Stimulated activated CD8-positive, alpha-beta memory T cell treated with anti-CD3 and anti-CD28 coated beads, Interleukin-12 subunit alpha, Interleukin-12 subunit beta, amount 100 ng/mL, for 4 hours (primary cell): ENCODE results near the gene CMTM8.
A peak's percentile ranks its signal among the peaks of the same experiment; 100 is the strongest.

Source experiments
- DNase-seq: peaks from one replicate; pipeline ENCODE4 v3.0.0-alpha.2; 2020; ENCODE audit warnings: low read depth

Gene CMTM8

DNA sequence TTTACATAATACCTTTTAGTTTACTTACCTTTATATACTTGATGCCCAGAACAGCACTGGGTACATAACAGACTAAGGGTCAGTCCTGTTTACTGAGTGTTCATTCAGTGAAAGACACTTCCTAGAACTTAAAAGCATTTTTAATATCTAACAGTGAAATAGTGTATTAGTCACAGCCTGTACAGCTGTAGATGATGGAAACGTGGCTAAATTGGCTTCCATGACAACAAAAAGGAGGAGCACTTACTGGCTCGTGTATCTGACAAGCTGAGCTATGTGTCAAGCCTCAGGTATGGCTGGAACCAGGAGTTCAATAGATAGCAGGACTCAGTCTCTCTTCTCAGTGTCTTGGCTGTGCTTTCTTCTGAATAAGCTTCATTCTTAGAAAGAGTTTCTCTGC is 40.2 kb downstream of the CMTM8 start:
- no peak for DNase-seq

DNA sequence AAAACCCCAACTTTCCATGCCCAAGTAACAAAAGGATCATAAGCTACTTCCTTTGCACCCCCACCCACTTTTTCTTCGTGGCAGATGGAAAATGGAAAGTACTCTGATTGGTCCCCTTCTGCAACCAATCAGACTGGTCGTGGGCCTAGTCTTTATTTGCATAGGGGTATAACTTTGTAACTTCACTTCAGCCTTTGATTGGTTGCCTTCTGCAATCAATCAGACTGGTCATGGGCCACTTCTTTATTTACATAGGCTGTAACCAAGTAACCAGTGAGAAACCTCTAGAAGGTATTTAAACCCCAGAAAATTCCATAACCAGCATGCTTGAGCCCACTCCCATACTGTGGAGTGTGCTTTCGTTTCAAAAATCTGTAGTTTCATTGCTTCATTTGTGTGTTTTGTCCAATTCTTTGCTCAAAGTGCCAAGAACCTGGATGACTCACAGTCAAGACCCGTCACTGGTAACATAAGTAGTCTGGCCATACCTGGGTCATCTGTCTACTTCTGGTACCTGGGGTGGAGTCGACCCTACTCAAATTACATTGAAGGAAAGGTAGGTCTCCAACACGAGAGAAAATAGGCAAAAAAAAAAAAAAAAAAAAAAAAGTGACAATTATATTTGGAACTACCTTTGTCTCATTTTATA is 41.9 kb downstream of the CMTM8 start:
- no peak for DNase-seq

- no peak for DNase-seq
These were observed 43.2 kb downstream of the CMTM8 start for GRCh38 chr3:32281570-32282106.

- no peak for DNase-seq
These were observed 44.2 kb downstream of the CMTM8 start for GRCh38 chr3:32282578-32283154.

DNA sequence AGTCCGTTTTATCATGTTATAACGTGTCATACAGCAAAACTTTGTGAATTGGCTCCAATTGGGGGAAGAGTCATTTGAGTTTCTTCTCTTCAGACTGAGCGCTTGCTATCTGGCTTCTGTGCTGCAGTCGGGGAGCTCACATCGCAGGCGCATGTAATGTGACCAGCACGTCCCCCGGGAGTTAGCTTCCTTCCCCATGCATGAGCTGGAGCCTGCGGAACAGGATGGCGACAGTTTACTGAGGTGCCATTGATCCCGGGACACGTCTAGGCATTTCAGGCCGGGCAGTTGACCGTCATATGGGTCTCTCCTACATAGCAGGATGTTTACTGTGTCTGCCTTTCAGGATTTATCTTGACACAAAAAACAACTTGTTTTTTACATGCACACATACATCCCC is 44.8 kb downstream of the CMTM8 start:
- no peak for DNase-seq

GRCh38 chr3:32284443-32285212 is 46.1 kb downstream of the CMTM8 start:
- DNase-seq = no peak

GRCh38 chr3:32285891-32286290 is 47.4 kb downstream of the CMTM8 start:
- DNase-seq = no peak

DNA sequence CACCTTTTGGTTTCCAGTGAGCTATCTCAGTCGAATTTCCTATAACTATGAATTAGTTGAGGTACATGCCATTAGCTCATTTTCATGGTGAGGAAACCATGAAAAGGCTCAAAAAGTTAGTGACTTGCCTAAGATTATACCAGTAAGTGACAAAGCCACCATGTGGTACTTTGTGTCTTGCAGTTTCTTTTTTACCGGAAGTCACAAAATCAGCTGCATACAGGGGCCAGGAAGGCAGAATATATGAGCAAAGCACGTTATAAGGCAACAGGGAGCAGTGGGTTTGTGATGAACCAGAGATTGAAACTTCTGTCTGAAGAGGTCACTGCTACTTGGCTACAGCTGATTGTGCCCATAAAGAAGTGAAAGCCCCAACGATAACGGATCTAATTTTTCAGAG is 50.3 kb downstream of the CMTM8 start:
- DNase-seq = no peak

DNA sequence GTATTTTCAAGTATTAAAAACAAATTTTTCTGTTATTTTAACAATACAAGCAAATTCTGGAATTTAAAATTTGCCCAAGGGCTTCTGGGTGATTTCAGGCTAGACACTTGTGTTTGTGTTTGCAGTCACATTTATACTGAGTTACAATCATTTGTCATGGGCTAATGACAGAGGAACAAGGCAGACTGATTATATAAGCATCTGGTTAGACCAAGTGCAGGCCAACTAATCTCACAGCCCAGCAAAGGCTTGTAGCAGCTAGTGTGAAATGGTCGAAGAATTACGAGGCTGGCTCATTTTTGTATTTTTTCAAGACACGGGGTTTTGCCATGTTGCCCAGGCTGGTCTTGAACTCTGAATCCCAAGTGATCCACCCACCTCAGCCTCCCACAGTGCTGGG is 52.1 kb downstream of the CMTM8 start:
- DNase-seq = no peak

DNA sequence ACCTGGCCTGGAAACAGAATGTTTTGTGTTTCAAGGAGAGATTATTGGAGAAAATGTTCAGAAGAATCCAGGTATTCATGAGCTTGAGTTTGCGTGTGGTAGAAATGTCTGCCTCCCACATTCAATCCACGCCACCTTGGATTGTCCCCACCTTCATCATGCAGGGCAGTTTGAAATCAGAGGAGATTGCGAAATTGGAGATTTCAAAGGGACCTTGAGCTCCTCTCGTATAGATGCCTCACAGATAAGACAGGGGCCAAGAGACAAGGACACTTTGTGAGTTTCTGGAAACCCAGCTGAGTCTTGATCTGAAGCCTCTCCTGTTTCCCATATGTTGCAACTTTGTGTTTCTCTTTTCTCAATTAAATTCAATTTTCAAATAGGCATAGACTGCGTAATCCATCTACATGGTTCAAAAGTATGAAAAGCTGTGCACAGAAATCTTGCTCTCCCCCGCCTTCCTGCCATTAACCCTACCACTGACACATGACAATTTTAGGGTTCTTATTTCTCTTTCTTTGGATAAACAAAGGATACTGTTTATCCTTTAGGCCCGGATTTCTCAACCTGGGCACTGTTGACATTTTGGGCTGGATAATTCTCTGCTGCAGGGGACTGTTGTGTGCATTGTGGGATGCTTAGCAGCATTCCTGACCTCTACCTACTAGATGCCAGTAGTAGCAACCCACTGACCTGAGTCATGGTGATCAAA is 53.8 kb downstream of the CMTM8 start:
- no peak for DNase-seq

GRCh38 chr3:32293903-32294302 is 55.4 kb downstream of the CMTM8 start:
- DNase-seq = no peak

- peak; percentile 21 for DNase-seq
These were observed 58.0 kb downstream of the CMTM8 start for GRCh38 chr3:32296251-32297204.

GRCh38 chr3:32297366-32297765 is 58.9 kb downstream of the CMTM8 start:
- no peak for DNase-seq

GRCh38 chr3:32301426-32301825 is 62.9 kb downstream of the CMTM8 start:
- no peak for DNase-seq

- no peak for DNase-seq
These were observed 64.3 kb downstream of the CMTM8 start for GRCh38 chr3:32302601-32303398.

DNA sequence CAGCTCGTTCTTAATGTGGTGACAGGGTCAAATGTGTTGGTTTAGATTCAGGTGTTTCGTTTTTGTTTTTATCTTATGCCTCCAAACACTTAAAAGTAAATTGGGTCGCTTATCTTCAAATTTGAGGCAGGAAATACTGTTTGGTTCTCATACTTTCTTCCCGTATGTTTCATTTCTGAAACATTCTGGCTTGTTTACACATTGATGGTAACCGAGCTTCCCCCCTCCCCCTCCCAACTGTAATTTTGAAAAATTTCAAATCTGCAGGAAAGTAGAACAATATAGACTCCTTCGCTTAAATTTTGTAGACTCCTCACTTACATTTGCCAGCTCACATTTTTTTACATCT is 64.9 kb downstream of the CMTM8 start:
- DNase-seq = no peak

GRCh38 chr3:32303977-32304881 is 65.7 kb downstream of the CMTM8 start:
- no peak for DNase-seq

DNA sequence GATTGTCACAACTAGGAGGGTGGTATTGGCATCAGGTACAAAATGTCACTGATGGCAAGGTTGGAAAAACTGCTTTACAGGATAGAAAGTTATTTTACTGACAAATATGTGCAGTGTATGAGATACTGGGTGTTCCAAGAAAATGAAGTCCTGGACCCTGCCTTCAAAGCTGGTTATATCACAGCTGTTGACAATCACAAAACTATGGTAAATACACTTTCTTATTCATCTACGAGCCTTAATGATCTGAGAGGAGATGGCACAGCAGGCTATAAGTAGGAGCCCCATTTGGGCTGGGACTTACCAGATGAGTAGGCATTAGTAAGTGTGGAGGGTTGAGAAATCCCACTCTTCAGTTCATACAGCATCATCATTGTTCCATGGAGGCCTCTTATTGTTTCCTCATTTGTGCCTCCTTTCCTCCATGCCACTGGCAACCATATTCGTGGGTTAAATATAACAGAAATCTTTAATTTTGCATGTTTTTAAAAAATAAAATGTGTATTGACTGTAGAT is 66.9 kb downstream of the CMTM8 start:
- no peak for DNase-seq

DNA sequence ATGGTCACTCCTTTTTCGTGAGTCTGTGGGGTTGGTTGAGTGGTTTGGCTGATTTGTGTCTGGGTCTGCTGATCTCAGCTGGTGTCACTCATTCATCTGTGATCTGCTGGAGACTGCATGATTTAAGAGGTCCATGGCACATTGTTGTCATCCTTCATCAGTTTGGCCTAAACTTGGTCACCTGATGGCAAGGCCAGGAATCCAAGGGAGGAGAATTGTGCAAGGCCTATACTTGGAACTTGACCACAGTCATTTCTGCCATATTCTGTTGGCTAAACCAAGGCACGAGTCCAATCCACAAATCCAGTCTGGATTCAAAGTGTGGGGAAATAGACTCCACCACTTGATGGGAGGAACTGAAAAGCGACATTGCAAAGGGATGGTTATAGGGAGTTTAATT is 67.6 kb downstream of the CMTM8 start:
- no peak for DNase-seq
